ENCODE data around the gene MRTFA. TPM values are rescaled to one million over a fixed set of nuclear protein-coding genes. Genes with fewer than 3 reads are reported as not detected.
"Not testable (repeated sequence)": the region's sequence is repeated elsewhere in the genome, so short reads cannot be mapped to it uniquely, and the experiment has no call there.

MRTFA gene
- total RNA-seq, 2 experiments from 2014 or later, result 72.5 to 76.3 TPM

- DNase-seq; ATAC-seq (ENCODE audit: low read depth); H3K9me3 Mint-ChIP-seq; H3K36me3 Mint-ChIP-seq; H3K4me3 Mint-ChIP-seq; H3K27ac Mint-ChIP-seq; POLR2A ChIA-PET; H3K27me3 Mint-ChIP-seq: not testable (repeated sequence)
- H3K4me1 Mint-ChIP-seq, result peaks cover 37% of the 10 kb centered on the region
These were observed 100.4 kb downstream of the MRTFA start for GRCh38 chr22:40536149-40536548.

DNA sequence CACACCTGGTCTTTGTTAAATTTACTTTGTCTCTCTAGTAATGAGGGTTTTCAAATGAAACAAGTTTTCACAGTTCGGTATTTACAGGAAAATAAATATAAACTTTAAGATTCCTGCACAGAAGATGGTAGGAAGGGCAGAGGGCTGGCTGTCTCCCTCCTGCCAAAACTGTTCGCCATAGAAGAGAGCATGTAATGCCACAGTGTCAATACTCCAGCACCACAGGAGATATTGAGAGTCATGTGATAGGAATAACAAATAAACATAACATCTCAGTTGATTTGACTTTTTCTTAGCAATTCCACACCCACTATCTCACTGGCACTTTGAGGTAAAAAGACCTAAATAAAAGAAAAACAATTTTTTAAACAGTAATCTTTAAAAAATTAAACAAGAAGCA is 100.9 kb downstream of the MRTFA start:
- Mint-ChIP-seq H3K9me3 (no peaks in the 10 kb centered on the region), H3K36me3 (peaks cover 3% of the 10 kb centered on the region), H3K27ac (peak overlapping the region; percentile 88), H3K27me3 (no peaks in the 10 kb centered on the region), H3K4me1 (peaks cover 37% of the 10 kb centered on the region), H3K4me3 (no peak overlapping the region)
- ATAC-seq (ENCODE audit: low read depth), result no peak
- no peak for DNase-seq
- POLR2A ChIA-PET, result interaction anchor here (0.7 kb wide), 1 partner anchor 439 kb away, joined by 4 read pairs; no protein-coding TSS in a partner anchor

DNA sequence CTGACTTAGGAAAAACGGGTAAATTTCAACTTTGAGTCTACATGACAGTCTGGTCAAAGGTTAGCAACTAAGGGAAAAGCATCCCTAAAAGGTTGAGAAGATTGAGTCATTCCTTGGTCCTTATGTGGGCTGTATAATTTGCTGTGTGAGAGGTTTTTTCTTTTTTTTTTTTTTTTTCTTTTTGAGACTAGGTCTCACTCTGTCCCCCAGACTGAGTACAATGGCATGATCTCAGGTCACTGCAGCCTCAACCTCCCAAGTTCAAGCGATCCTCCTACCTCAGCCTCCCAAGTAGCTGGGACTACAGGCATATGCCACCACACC is 101.4 kb downstream of the MRTFA start:
- ATAC-seq (ENCODE audit: low read depth), result no peak
- POLR2A ChIA-PET, result interaction anchor here (0.7 kb wide), 1 partner anchor 439 kb away, joined by 4 read pairs; no protein-coding TSS in a partner anchor

GRCh38 chr22:40534379-40535188 is 101.9 kb downstream of the MRTFA start:
- POLR2A ChIA-PET, result interaction anchor here (0.7 to 2.5 kb wide), 8 partner anchors 9 to 490 kb away, joined by 3 to 16 read pairs (median 4); partner anchors contain the start of genes MRTFA, ST13 and XPNPEP3

More for the DNA sequence above, 101.4 kb downstream of the MRTFA start:
- H3K27ac Mint-ChIP-seq, result peak overlapping the region; percentile 88
- peaks cover 42% of the 10 kb centered on the region for H3K4me1 Mint-ChIP-seq
- peaks cover 3% of the 10 kb centered on the region for H3K36me3 Mint-ChIP-seq
- no peaks in the 10 kb centered on the region for H3K9me3 Mint-ChIP-seq
- no peaks in the 10 kb centered on the region for H3K27me3 Mint-ChIP-seq
- no peak for DNase-seq
- no peak overlapping the region for H3K4me3 Mint-ChIP-seq

DNA sequence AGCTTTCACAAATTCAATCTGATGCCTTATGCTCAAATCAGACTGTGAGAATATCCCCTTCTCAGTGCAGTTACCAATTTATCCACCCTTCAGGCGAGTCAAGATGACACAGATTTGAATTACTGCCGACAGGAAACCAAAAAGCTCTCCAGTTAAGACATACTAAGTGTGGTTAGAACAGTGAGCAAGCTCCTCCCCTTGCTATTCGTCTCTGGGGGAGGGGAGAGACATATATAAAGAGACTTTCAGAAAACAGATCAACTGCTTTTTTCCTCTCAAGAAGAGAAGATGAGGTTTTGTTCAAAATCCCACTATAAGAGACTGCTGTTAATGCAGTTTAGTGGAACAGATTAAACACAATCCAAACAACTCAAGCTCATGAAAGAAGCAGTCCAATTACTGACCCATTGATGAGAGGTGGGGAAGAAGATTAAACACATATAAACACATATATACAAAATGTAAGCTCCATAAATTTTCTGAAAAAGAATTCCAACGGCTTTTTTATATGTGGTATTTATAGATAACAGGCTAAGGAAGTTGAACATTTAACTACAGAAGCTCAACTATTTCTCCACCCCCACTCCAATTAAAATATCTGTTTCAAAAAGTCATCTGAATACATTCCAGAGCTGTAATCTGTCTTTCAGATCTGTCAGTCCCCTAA is 102.7 kb downstream of the MRTFA start:
- POLR2A ChIA-PET, result interaction anchor here (0.5 to 2.5 kb wide), 12 partner anchors 9 to 490 kb away, joined by 3 to 16 read pairs (median 4); partner anchors contain the start of genes MRTFA, ST13 and XPNPEP3
- peaks cover 46% of the 10 kb centered on the region for H3K4me1 Mint-ChIP-seq
- H3K4me3 Mint-ChIP-seq, result peak overlapping the region; percentile 86
- no peaks in the 10 kb centered on the region for H3K27me3 Mint-ChIP-seq
- no peak for DNase-seq
- peaks cover 3% of the 10 kb centered on the region for H3K36me3 Mint-ChIP-seq
- no peaks in the 10 kb centered on the region for H3K9me3 Mint-ChIP-seq
- peak; percentile 96 for ATAC-seq (ENCODE audit: low read depth)
- H3K27ac Mint-ChIP-seq, result peak overlapping the region; percentile 88

More at GRCh38 chr22:40534379-40535188, 101.9 kb downstream of the MRTFA start:
- no peaks in the 10 kb centered on the region for H3K9me3 Mint-ChIP-seq
- no peak for DNase-seq
- no peak for ATAC-seq (ENCODE audit: low read depth)
- peak overlapping the region; percentile 86 for H3K4me3 Mint-ChIP-seq
- peak overlapping the region; percentile 88 for H3K27ac Mint-ChIP-seq
- H3K36me3 Mint-ChIP-seq, result peaks cover 3% of the 10 kb centered on the region
- no peaks in the 10 kb centered on the region for H3K27me3 Mint-ChIP-seq
- peaks cover 46% of the 10 kb centered on the region for H3K4me1 Mint-ChIP-seq

DNA sequence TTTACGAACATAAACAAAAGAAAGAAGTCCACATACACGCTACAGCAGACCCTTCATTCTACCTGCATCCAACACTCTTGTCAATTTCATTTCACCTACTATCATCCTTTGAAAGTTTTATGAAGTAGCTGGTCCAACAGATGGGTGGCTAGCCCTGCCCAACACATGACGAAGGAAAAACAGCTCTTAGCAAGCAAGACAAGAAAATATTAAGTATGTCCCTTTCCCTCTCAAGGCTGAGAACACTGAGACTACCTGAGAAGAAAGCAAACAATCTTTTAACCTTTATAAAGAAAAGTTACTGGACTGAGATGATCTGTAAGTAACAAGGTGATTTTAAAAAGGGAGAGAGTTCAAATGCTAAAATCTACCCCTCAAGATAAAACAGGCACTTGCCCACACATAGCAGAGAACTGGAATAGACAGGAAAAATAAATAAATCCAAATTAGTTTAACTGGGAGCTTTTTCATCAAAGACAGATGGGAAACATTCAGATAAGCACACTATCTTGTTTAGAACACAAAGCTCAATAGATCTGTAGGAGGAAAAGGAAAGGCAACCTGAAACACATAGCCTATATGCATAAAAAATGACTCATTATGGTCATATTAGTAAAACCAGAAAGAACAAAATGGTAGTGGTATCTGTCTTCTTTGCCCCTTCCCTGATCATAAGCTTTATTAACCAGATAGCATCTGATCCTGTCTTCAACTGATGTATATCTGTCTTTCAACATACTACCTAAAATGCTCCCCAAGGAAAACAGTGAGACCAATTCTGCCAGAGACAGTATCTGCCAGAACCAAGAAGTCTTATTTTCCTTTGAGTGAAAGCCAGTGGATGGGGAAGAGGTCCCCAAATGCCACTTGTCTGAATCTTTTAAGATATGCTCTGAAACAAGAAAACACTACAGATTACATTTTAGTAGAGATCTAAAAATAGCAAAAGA is 104.3 kb downstream of the MRTFA start:
- no peak for DNase-seq
- Mint-ChIP-seq H3K27me3 (no peaks in the 10 kb centered on the region), H3K4me3 (peak overlapping the region; percentile 86), H3K4me1 (peaks cover 47% of the 10 kb centered on the region), H3K9me3 (no peaks in the 10 kb centered on the region), H3K27ac (peak overlapping the region; percentile 79), H3K36me3 (peaks cover 3% of the 10 kb centered on the region)
- POLR2A ChIA-PET, result interaction anchor here (2.5 to 2.6 kb wide), 2 partner anchors 105 to 113 kb away, joined by 6 to 14 read pairs; partner anchors contain the start of gene MRTFA
- ATAC-seq (ENCODE audit: low read depth), result peak; percentile 34

DNA sequence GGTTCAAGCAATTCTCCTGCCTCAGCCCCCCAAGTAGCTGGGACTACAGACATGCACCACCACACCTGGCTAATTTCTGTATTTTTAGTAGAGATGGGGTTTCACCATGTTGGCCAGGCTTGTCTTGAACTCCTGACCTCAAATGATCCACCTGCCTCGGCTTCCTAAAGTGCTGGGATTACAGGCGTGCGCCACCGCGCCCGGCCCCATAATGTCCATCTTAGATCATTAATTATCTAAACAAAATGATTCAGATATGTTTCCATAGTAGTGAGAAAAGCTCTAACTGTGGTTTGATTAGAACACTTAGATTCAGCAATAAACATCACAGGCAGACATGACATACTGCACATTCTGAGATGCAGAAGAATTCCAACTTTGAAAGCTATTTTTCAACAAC is 106.1 kb downstream of the MRTFA start:
- H3K27me3 Mint-ChIP-seq; H3K27ac Mint-ChIP-seq; H3K4me3 Mint-ChIP-seq; H3K9me3 Mint-ChIP-seq; ATAC-seq (ENCODE audit: low read depth); H3K36me3 Mint-ChIP-seq; DNase-seq: not testable (repeated sequence)
- peaks cover 52% of the 10 kb centered on the region for H3K4me1 Mint-ChIP-seq
- POLR2A ChIA-PET, result interaction anchor here (0.6 to 2.6 kb wide), 2 partner anchors 103 to 106 kb away, joined by 4 to 14 read pairs; partner anchors contain the start of gene MRTFA

DNA sequence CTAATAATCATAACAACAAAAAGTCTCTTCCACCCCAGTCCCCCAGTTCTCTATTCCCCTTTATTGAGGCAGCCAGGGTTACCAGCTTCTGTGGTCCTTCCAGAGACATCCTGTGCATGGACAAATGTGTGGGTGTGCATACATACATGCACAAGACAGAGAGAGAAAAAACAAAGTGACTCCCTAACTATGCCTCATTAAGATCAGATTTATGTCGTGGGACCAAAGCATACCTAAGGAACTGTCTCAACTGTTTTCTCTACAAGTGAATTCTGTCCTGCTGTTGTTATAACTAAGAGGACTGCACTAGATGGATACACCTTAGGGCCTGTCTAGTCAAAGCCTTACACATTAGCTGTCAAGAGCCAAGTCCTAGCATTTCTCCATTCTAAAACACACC is 106.7 kb downstream of the MRTFA start:
- H3K4me3 Mint-ChIP-seq, result no peak overlapping the region

GRCh38 chr22:40526960-40527359 is 109.6 kb downstream of the MRTFA start:
- no peaks in the 10 kb centered on the region for H3K9me3 Mint-ChIP-seq
- POLR2A ChIA-PET, result interaction anchor here (2.2 kb wide), 1 partner anchor 110 kb away, joined by 9 read pairs; the partner anchor contains the start of gene MRTFA
- ATAC-seq (ENCODE audit: low read depth) (no peak), DNase-seq (no peak)
- H3K27me3 Mint-ChIP-seq, result no peaks in the 10 kb centered on the region
- H3K27ac Mint-ChIP-seq, result no peak overlapping the region
- H3K4me1 Mint-ChIP-seq, result peaks cover 31% of the 10 kb centered on the region
- no peak overlapping the region for H3K4me3 Mint-ChIP-seq
- peaks cover 2% of the 10 kb centered on the region for H3K36me3 Mint-ChIP-seq

More for the DNA sequence above, 106.7 kb downstream of the MRTFA start:
- Mint-ChIP-seq H3K27ac (no peak overlapping the region), H3K27me3 (no peaks in the 10 kb centered on the region), H3K9me3 (no peaks in the 10 kb centered on the region), H3K4me1 (peaks cover 48% of the 10 kb centered on the region), H3K36me3 (no peaks in the 10 kb centered on the region)
- DNase-seq (no peak), ATAC-seq (ENCODE audit: low read depth) (no peak)
- POLR2A ChIA-PET, result no interaction called here

DNA sequence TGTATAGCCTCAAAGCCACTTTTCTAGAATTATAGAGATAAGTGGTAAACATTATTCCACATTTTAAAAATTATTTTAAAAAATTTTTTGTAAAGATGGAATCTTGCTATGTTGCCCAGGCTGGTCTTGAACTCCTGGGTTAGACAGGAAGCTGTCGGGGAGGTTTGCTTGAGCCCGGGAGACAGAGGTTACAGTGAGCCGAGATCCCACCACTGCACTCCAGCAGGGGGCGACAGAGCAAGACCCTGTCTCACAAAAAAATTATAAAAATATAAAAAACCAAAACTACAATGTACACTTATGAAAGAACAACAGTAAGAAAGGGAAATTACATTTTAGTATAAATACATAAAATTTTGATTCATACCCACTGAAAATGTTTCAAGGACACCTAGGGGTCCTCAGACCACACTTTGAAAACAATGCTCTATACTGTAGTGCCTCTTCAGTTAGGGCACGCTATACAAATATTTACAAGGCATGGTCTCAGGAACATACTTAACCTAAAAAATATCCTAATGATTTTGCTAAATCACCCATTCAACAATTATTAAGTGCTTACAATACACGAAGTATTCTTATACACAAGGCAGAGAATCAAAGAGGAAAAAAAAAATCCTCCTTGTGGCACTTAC is 111.2 kb downstream of the MRTFA start:
- peaks cover 23% of the 10 kb centered on the region for H3K4me1 Mint-ChIP-seq
- POLR2A ChIA-PET, result interaction anchor here (0.5 to 2.5 kb wide), 4 partner anchors 8 to 247 kb away, joined by 3 to 10 read pairs (median 4); partner anchors contain the start of gene MRTFA
- no peaks in the 10 kb centered on the region for H3K27me3 Mint-ChIP-seq
- DNase-seq (peak; percentile 75), ATAC-seq (ENCODE audit: low read depth) (peak; percentile 82)
- H3K36me3 Mint-ChIP-seq, result peaks cover 3% of the 10 kb centered on the region
- H3K9me3 Mint-ChIP-seq, result no peaks in the 10 kb centered on the region
- H3K4me3 Mint-ChIP-seq, result no peak overlapping the region
- H3K27ac Mint-ChIP-seq, result no peak overlapping the region

- Mint-ChIP-seq H3K36me3 (peaks cover 3% of the 10 kb centered on the region), H3K9me3 (no peaks in the 10 kb centered on the region), H3K4me3 (no peak overlapping the region), H3K4me1 (peaks cover 22% of the 10 kb centered on the region), H3K27ac (no peak overlapping the region), H3K27me3 (no peaks in the 10 kb centered on the region)
- DNase-seq, result no peak
- no peak for ATAC-seq (ENCODE audit: low read depth)
- POLR2A ChIA-PET, result interaction anchor here (1.1 to 2.5 kb wide), 3 partner anchors 9 to 121 kb away, joined by 3 to 10 read pairs (median 5); partner anchors contain the start of gene MRTFA
These were observed 111.9 kb downstream of the MRTFA start for GRCh38 chr22:40524392-40525249.

All from activated naive CD8-positive, alpha-beta T cell treated with anti-CD3 and anti-CD28 coated beads, Interleukin-2, amount 10 ng/mL, durations not matched to agents 7 days and 5 days (primary cell).